Renal pelvis (tissue), 4 donors: ENCODE measurements around the gene PRKCH. TPM values are rescaled to one million over a fixed set of nuclear protein-coding genes. Genes with fewer than 3 reads are reported as not detected.

Experiments used
- DNase-seq: peaks from one replicate; pipeline ENCODE4 v3.0.0-alpha.2; 2013
- polyA plus RNA-seq, 3 donors: library from polyadenylated mRNA; unstranded; fragments of 120-200 nt; gene quantifications; one replicate each; pipeline ENCODE4 v1.2.1, GENCODE V29; 2013; ENCODE audit not compliant: insufficient read length in 3 of 3

The PRKCH gene
- polyA plus RNA-seq, 3 donors = 15.5 to 22.6 (median 15.8) TPM

DNA sequence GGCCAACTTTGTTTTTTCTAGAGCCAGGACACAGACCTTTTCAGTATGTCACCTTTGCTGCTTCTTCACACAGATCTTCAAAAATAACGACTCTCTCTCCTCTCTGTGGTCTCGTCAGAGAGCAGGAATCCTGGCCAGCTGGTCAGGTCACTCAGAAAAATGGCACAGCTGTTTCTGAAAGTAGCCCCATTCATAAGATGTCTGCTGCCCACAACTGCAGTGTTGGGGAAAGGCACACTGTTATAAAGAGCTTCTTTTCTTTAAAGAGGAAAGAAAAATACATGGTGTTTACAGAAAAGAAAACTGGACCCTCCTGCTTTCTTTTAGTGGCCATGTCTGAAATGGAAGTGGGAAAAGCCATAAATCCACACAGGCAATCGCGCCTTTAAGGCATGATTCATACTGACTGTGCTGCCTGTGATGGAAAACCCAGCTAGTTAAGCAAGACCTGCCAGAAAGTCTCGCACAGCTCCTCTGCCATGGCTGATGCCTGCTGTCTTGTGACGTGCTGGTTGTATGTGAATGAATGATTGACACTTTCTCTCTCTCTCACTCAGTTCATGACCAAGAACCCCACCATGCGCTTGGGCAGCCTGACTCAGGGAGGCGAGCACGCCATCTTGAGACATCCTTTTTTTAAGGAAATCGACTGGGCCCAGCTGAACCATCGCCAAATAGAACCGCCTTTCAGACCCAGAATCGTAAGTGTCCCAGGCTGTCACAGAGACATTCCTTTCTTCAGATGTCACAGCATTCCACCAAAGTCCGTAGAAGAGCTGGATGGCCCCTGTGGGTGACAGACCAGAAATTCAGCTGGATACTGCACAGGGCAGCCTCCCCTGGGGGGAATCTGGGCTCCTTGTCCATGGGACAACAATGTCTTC, 226.0 kb downstream of the PRKCH start:
- no peak for DNase-seq

DNA sequence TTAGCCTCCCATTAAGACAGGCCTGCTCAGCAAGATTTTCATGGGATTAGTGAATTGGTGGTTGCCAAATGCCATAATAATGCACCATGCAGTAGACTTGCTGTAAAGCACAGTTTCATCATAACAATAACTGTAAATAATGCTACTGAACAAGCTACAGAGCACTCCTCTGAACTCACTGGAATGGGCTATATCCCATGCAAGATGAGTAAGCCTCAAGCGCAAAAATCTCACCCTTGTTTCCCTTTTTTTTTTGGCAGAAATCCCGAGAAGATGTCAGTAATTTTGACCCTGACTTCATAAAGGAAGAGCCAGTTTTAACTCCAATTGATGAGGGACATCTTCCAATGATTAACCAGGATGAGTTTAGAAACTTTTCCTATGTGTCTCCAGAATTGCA, 228.0 kb downstream of the PRKCH start:
- DNase-seq = no peak

- no peak for DNase-seq
Observed at GRCh38 chr14:61551384-61551783, 230.0 kb downstream of the PRKCH start.

DNA sequence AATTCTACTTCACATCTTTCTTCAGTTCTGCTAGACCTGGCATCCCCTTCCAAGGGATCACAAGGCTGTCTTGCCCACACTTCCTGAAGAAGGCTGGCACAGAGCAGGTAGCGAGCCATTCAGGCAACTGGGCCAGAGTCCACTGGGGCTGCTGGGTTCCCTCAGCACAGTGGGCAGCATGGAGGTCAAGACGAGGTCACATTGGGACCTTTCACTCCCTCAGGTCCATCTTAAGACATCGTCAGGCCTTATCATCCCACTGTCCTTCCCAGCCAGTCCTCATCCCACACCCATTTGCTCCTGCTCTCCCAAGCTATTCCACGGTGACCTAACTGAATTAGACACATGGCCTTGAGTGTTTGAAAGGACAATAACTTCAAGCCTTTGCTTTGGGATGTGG, 230.9 kb downstream of the PRKCH start:
- DNase-seq = no peak

DNA sequence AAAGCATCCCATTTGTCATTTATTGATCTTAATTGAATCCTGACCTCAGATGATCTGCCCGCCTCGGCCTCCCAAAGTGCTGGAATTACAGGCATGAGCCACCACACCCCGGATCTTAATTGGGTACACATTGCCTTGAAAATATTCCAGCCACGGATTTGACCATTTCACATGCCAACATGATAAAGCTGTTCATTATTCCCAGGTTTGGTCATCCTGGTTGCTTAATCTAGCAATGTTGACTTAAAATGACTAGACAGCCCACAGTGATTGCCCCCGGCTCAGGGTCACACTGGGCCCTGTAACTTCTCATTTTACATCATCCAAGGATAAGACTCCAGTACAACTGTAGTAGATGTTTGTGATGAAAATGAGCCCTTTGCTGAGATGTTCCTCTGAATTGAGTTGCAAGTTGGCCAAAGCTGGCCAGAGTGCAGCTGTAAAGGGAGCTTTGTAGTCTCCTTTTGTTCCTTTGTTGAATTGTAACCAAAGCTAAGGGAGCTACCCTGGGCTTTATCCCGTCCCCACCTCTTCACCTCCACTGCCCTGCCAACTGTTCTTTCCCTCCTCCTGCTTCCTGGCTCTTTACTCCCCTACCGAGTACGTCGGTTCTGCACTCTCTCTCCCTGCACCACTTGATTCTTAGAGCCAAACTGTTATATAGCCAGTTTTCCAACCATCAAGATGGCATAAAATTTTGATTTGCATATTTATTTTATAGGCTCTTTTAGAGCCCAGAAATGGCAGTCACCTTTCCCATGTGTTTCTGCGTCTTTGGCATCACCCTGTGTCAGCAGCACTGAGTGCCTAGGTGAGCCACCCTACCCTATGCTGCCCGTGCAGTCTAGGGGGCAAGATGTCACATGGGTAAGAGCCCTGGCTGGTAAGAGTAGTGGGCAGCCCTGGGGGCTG, 232.6 kb downstream of the PRKCH start:
- DNase-seq = no peak

DNA sequence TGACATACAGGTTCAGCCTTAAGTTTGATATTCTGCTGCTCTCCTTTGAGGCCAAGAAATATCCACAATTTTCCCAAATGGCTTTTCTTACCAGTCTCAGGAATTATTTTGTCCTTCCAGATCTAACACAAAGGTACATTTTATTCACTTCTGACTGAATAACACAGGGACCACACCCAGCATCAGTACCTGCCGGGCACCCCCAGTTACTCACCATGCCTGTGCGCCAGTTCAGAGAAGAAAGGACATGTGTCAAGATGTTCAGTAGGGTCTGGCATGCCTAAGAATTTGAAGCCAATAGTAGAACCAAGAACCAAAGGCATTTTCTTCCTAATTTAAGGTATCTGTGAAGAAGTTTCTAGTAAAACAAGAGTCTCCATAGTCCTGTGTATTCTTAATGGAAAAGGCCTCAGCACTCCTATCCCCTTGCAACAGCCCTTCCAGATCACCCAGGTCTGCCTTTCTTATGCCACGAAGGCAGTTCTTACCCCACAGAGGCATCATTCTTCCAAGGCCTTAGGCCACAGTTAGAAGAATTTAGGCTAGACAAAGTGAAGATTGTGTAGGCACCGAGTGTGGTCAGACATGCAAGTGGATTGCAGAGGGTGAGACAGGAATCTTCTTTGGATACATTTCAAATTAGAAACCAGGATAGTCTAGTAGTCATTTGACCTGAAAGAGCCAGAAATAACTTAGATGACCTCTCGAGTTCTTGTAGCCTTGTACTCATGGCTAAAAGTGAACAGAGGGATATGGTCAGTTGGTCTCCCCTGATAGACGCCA, 233.9 kb downstream of the PRKCH start:
- no peak for DNase-seq

DNA sequence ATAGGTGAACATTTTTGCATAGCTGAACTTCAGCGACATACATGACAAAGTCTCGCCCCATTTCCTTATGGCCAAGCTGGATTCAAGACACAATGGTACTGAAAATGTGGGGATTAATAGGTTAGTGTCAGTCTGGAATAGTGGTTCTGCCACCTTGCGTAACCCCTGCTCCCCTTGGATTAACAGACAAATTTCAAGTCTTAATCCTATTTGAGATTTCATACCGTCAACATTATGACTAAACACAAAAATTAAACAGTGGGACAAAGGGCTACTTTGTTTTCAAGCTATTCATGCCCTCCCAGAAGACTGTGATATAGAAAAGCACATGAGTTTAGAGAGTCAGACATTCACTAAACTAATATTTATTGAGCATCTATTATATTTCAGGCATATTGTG, 235.1 kb downstream of the PRKCH start:
- DNase-seq = no peak

GRCh38 chr14:61557262-61557661, 235.9 kb downstream of the PRKCH start:
- DNase-seq = no peak

DNA sequence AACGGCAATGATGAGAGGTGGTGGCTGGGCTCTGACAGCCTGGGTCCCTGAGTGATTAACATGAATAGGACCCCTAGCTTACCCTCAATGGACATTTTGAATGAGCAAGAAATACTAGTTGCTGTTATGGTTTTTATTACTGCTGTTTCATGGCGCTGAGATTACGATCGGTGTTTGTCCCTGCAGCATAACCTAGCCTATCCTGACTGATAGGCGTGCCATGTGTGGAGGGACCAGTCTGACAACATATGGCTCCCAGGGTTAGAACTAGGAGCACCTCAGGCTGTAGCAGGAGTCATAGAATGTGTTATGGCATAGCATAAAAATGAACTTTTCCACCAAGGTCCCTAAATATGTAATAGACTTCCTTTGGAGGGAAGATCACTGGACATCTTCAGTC, 236.5 kb downstream of the PRKCH start:
- DNase-seq = no peak

DNA sequence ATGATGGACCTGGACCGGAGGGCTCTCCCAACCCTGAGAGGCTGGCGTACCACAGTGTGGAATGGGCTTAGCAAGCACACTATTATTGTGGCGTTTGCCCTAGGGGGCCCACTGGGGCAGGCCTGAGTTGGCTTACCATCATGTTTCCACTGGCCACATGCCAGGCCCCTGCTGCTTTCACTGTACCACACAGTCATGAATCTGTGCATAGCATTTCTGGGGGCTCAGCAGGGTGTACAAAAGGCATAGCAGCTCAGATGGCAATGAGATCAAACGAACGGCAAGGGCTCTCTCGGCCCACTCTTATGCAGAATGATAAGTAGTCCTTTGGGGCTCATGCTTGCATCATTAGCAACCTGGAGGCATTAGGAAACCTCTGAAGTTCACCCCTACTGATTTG, 236.9 kb downstream of the PRKCH start:
- no peak for DNase-seq

DNA sequence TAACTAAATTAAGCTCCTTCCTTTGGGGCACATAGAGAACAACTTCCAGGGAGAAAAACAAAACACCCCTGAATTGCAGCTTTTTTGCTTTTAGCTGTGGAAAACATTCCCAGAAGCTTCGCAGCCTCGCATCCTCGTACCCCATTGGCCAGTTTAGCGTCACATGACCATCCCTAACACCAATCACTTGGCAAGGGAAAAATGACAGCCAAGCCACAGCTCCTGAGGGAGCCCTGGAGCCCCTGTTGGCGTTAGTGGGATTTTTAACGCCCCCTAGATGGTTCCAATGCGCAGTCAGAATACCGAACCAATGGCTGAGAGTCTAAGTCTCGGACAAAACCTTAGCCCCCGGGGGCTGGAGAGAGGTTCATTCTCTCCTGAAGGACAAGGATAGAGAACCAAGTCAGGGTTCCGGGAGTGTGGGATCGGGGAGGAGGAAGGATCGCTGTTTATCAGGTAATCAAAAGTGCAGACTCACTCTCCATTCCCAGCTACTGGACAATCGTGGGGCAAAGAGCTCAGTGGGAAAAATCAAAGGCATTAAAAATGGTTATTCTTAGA, 238.3 kb downstream of the PRKCH start:
- DNase-seq = no peak

DNA sequence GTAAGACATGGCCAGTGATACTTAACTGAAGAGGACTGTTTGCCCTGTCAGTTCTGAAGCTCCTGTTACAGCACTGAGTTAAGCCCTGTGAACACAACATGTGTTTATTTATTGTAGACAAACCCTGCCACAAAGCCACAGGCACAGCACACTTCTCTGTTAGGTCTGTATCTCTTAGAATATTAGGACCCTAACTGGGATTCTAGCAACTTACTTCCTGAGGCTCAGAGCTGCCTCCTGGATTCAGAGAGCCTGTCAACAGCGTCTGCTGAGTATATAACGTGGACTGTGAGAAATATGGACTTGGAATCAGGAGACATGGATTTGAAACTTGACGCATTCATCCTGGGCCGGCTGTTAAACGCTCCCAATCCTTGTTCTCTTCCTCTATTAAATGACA, 238.9 kb downstream of the PRKCH start:
- no peak for DNase-seq

GRCh38 chr14:61561104-61561503, 239.7 kb downstream of the PRKCH start:
- DNase-seq = no peak

GRCh38 chr14:61561657-61562276, 240.4 kb downstream of the PRKCH start:
- peak; percentile 94 for DNase-seq

DNA sequence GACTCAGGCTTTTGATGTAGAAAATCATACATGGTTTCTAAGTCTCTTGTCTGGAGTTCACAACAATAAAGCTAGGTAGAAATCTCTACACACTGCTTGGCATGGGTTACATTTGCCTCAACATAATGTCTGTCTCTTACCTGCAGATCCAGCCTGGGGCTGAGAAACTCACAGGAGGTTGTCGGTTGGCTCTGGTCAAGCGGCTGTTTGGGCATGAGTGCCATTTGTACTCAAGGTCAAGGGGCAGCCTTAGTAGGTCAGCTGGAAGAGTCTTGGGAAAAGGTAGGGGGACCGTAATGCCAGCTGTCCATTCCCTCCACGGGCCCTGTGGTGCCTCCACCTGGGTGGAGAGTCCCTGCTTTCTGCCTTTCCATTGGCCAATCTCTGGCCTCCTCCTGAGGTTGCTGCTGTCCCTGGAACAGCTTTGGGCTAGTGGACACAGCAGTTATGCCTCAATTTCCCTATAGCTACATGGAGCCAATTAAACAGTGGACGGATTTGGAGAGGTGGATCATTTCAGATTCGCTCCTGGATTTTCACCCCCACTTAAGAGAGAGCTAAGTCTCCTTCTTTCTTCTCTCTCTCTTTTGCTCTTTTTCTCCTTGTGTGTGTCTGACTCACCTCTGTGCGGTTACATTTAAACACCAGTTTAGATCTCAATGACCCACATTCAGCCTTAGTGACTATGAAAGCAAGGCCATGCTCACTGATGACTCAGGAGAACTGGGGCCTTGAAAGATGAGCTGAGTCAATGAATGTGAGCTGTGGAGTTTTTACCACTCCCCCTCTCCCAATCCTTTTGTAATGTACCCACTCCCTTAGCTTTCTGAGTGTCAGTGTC, 241.2 kb downstream of the PRKCH start:
- DNase-seq = no peak

DNA sequence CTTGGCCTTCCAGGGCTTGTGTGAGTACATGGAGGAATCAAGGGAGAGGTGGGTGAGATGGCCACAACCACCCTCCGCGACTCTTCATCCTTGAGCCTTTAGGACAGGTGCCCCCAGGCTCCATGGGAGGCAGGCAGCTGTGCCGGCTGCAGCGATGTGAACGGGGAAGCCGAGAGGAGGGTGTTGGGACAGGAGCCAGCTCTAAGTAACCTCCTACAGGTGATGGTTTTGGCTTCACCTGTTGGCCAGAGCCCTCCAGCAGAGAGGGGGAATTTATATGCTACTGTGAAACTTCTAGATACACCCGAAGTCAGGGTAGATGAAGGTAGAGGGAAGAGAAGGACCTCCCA, 241.8 kb downstream of the PRKCH start:
- no peak for DNase-seq

DNA sequence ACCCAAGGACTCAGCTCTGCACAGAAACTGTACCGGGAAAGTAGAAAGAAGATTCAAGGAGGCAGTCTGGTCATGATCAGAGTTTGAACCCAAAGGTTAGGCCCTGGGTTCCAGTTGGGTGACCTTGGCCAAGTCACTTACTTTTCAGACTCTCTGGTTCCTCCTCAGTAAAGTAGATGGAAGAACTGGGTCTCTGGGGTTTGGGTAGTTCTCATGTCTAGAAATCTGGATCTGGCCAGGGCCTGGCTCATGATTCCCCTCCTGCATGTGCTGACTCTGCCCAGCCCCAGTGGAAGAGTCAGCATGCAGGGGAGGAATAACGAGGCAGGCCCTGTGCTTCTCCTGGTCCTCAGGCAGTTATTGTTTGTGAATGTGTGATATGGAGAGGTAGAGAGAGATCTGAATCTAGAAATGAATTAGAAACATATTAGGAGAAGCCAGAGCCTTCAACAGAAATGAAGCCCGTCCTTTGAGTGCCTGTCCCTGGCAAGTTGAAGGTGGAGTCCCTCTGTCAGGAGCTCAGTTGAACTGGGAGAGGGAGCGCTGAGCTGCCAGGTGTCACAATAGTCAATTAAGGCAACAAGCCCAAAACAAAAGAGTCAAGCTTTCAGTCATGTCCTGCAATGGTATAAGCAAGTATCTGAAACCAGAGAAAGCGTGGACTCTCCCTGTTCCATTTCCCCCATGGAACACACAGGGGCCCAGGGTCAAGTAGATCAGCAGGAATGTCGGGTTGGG, 242.7 kb downstream of the PRKCH start:
- no peak for DNase-seq

- no peak for DNase-seq
Observed at GRCh38 chr14:61564618-61565091, 243.3 kb downstream of the PRKCH start.

- no peak for DNase-seq
Observed at GRCh38 chr14:61565181-61565580, 243.8 kb downstream of the PRKCH start.
